Right lung (tissue), 10 donors: Measurements from ENCODE around the gene ATP6V1B1. TPM values are rescaled to one million over a fixed set of nuclear protein-coding genes. Genes with fewer than 3 reads are reported as not detected.
A peak's percentile ranks its signal among the peaks of the same experiment; 100 is the strongest.

Experiments
- DNase-seq, 2 donors: peaks; one replicate each; pipeline ENCODE4 v3.0.0-alpha.2; 2013
- long read RNA-seq, 8 donors: transcript quantifications; one replicate each; lab custom pipeline, GENCODE V29; 2026
- polyA plus RNA-seq, 5 donors: library from polyadenylated mRNA; unstranded; fragments of 120-200 nt; gene quantifications; one replicate each; pipeline versions ENCODE4 v1.2.1 to v1.2.3, GENCODE V29; 2013; ENCODE audit warnings: inconsistent platforms in 1 of 5, low replicate concordance in 1 of 5; ENCODE audit not compliant: insufficient read length in 5 of 5, insufficient read depth in 1 of 5

ATP6V1B1 gene
- polyA plus RNA-seq, result 1 to 10 TPM; 3.0 to 5.8 (median 3.6) TPM
- long read RNA-seq, donor 1, result 0 reads
- long read RNA-seq, donor 2, result 0 reads
- long read RNA-seq, donor 3, partial matches to known transcripts, result 0 of 1 reads
- long read RNA-seq, donor 3, other reads (novel, unspliced or antisense), result 0 of 1 reads
- long read RNA-seq, donor 4, partial matches to known transcripts, result 0 of 1 reads
- long read RNA-seq, donor 4, other reads (novel, unspliced or antisense), result 0 of 1 reads
- long read RNA-seq, donor 5, result 0 reads
- long read RNA-seq, donor 6, partial matches to known transcripts, result 0 of 1 reads
- long read RNA-seq, donor 6, other reads (novel, unspliced or antisense), result 0 of 1 reads
- long read RNA-seq, donor 7, result 0 reads
- long read RNA-seq, donor 8, result 0 reads

GRCh38 chr2:70935468-70936164 lies at the start of gene ATP6V1B1:
ATP6V1B1 (plus strand) TSS chr2:70935900; CDS start chr2:70935955, 55 bp downstream.
- peak in 1 of 2 donors; percentile 24 for DNase-seq

- DNase-seq, result no peak
Observed at GRCh38 chr2:70886541-70886987, 49.1 kb upstream of the ATP6V1B1 start.

- DNase-seq, result no peak
Observed at GRCh38 chr2:70887208-70887549, 48.5 kb upstream of the ATP6V1B1 start.

GRCh38 chr2:70887550-70888246 lies 48.0 kb upstream of the ATP6V1B1 start:
- DNase-seq, result peak in 1 of 2 donors; percentile 32

- DNase-seq, result no peak
Observed at GRCh38 chr2:70888366-70888922, 47.3 kb upstream of the ATP6V1B1 start.

- DNase-seq, result no peak
Observed at GRCh38 chr2:70888923-70889715, 46.6 kb upstream of the ATP6V1B1 start.

GRCh38 chr2:70889716-70890037 lies 46.0 kb upstream of the ATP6V1B1 start:
- DNase-seq, result no peak

GRCh38 chr2:70890469-70891065 lies 45.1 kb upstream of the ATP6V1B1 start:
- no peak for DNase-seq

- no peak for DNase-seq
Observed at GRCh38 chr2:70891572-70892357, 43.9 kb upstream of the ATP6V1B1 start.

- no peak for DNase-seq
Observed at GRCh38 chr2:70892750-70893149, 43.0 kb upstream of the ATP6V1B1 start.

- no peak for DNase-seq
Observed at GRCh38 chr2:70893186-70893585, 42.5 kb upstream of the ATP6V1B1 start.

- DNase-seq, result no peak
Observed at GRCh38 chr2:70894765-70895164, 40.9 kb upstream of the ATP6V1B1 start.

- no peak for DNase-seq
Observed at GRCh38 chr2:70895249-70895648, 40.5 kb upstream of the ATP6V1B1 start.

- no peak for DNase-seq
Observed at GRCh38 chr2:70895998-70896764, 39.5 kb upstream of the ATP6V1B1 start.

GRCh38 chr2:70896765-70897202 lies 38.9 kb upstream of the ATP6V1B1 start:
- DNase-seq, result no peak

- DNase-seq, result no peak
Observed at GRCh38 chr2:70897203-70897976, 38.3 kb upstream of the ATP6V1B1 start.

GRCh38 chr2:70897977-70898226 lies 37.8 kb upstream of the ATP6V1B1 start:
- DNase-seq, result no peak

GRCh38 chr2:70898363-70899240 lies 37.1 kb upstream of the ATP6V1B1 start:
- no peak for DNase-seq
